RPMI7951 (cell line): ENCODE data around the gene CDK12. TPM values are rescaled to one million over a fixed set of nuclear protein-coding genes. Genes with fewer than 3 reads are reported as not detected.
"Not testable (repeated sequence)": the region's sequence is repeated elsewhere in the genome, so short reads cannot be mapped to it uniquely, and the experiment has no call there.

Experiments used
- DNase-seq: peaks from one replicate; pipeline ENCODE4 v3.0.0-alpha.2; 2012; ENCODE audit warnings: low read depth
- total RNA-seq: library from RNA; depleted of rRNA; stranded (reverse); fragments of >200 nt; shearing (Covaris generic); gene quantifications from 2 replicates; pipeline ENCODE4 v1.2.3, GENCODE V29; 2014; rRNA removed

The CDK12 gene
- total RNA-seq = 15.6 and 20.8 TPM in 2 replicates

DNA sequence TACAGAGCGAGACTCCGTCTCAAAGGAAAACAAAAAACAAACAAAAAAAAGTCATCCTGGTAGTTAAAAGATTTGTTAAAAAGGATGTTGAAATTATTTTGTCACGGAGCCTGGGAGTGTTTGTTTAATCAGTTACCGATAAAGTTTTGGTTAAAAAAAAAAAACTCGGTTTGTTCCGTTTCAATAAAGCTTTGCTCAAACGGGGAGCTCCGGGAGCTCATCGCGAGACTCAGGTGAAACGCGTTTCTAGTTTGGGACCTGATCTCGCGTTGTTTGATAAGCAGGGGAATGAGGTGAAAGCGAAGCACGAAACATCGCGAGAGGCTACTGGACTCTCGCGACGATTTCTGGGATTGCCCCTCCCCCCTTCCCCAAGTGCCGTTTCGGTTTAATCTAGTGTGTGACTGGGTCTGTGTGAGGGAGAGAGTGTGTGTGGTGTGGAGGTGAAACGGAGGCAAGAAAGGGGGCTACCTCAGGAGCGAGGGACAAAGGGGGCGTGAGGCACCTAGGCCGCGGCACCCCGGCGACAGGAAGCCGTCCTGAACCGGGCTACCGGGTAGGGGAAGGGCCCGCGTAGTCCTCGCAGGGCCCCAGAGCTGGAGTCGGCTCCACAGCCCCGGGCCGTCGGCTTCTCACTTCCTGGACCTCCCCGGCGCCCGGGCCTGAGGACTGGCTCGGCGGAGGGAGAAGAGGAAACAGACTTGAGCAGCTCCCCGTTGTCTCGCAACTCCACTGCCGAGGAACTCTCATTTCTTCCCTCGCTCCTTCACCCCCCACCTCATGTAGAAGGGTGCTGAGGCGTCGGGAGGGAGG, at the start of gene CDK12:
CDK12 (plus strand) TSS at position 374 of the 813 bp plus-strand sequence. CDS start 586 bp downstream, outside the sequence.
- DNase-seq = peak; percentile 99

DNA sequence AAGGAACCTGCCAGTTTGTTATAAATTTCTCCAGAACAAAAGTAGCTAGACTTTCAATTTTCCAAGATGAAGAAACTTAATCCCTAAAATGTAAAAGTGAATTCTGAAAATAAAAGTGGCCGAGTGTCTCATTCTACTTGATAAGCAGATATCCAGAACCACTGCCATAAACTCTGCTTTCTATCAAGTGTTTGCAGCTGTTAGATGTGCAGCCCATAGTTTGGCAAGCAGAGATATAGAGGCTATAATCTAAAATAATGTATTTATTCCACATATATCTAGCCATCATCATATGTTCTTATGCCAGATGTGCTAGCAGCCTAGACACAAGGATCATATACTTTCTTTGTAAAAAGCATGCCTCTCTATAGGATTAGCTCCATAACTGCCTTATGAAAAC, 45.1 kb upstream of the CDK12 start:
- no peak for DNase-seq

DNA sequence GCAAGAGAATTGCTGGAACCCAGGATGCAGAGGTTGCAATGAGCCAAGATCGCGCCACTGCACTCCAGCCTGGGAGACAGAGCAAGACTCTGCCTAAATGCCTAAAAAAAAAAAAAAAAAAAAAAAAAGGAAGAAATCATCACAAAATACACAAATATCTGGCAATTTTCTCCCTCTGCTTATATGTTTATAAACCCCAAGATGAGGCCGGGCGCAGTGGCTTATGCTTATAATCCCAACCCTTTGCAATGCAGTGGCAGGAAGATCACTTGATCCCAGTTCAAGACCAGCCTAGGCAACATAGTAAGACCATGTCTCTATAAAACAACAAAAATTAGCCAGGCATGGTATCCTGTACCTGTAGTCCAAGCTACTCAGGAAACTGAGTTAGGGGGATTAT, 31.7 kb upstream of the CDK12 start:
- no peak for DNase-seq

GRCh38 chr17:39439868-39440267, 21.4 kb upstream of the CDK12 start:
- not testable (repeated sequence) for DNase-seq

- DNase-seq = no peak
Observed at GRCh38 chr17:39443326-39443725, 18.0 kb upstream of the CDK12 start.

GRCh38 chr17:39447561-39447960, 13.7 kb upstream of the CDK12 start:
- DNase-seq = no peak

DNA sequence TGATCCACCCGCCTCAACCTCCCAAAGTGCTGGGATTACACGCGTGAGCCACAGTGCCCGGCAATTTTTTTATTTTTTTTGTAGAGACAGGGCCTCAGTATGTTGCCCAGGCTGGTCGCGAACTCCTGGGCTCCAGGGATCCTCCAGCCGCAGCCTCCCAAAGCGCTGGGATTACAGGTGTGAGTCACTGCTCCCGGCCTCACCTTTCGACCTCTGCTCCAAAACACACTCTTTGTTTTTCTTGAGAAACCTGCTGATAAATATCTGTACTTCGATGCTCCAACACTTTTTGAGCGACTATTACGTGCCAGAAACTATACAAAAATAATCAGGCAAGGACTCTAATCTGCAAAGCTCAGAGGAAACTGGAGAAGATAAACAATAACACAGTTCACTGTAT, 11.2 kb upstream of the CDK12 start:
- DNase-seq = no peak

DNA sequence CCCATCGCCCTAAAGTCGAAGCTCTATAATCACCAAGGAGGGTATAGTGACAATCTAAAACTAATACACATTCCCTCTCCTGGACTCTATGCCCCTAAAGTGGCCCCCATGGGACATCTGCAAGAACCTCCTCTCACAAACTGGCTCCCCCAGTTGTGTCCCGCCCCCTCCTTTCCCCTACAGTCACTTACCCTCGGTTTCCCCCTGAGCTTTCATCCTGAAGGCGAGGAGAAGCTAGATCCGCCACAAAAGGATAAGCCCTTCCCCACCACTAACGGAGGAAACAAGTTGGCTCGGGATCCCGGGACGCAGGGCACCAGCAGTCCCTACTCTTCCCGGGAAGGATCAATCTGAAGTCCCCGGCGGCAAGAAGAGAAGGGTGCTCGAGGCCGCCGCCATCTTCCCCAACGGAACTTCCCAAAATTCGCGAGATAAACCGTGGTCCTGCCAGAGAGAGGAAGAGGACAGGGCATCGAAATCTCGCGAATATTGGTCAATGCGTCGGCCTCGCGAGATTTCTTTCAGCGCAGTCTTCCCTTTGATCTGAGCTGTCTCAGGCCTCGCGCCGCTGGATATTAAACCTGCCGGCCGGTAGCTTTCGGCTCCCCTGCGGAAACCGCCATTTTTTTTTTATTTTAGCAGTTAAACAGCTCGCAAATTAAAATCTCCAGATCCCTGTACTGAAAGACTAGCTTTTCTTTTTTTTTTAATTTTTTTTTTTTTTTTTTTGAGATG, 10.3 kb upstream of the CDK12 start, which contains the start of gene MED1:
MED1 (minus strand) TSS at position 417 of the 735 bp plus-strand sequence; CDS start at position 216, 201 bp downstream.
- DNase-seq = peak; percentile 98

DNA sequence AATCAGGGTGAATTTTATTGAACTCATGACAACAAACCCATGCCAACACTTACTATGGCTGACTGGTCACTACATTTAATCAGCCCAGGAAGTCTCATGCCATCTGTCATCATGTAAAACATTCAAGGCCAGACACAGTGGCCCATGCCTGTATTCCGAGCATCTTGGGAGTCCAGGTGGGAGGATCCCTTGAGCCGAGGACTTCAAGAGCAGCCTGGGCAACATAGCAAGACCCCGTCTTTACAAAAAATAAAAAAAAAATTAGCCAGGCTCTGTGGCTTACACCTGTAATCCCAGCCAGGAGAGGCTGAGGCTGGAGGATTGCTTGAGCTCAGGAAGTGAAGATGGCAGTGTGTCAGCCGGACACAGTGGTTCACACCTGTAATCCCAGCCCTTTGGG, 5.4 kb upstream of the CDK12 start:
- no peak for DNase-seq

DNA sequence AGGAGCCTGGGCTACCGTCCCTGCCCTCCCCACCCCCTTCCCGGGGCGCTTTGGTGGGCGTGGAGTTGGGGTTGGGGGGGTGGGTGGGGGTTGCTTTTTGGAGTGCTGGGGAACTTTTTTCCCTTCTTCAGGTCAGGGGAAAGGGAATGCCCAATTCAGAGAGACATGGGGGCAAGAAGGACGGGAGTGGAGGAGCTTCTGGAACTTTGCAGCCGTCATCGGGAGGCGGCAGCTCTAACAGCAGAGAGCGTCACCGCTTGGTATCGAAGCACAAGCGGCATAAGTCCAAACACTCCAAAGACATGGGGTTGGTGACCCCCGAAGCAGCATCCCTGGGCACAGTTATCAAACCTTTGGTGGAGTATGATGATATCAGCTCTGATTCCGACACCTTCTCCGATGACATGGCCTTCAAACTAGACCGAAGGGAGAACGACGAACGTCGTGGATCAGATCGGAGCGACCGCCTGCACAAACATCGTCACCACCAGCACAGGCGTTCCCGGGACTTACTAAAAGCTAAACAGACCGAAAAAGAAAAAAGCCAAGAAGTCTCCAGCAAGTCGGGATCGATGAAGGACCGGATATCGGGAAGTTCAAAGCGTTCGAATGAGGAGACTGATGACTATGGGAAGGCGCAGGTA, 762 bp downstream of the CDK12 start:
- no peak for DNase-seq

GRCh38 chr17:39462631-39463375, 1.5 kb downstream of the CDK12 start:
- no peak for DNase-seq

- DNase-seq = not testable (repeated sequence)
Observed at GRCh38 chr17:39464639-39465181, 3.4 kb downstream of the CDK12 start.

GRCh38 chr17:39468610-39469009, 7.3 kb downstream of the CDK12 start:
- DNase-seq = not testable (repeated sequence)

- DNase-seq = no peak
Observed at GRCh38 chr17:39473310-39473709, 12.0 kb downstream of the CDK12 start.

- DNase-seq = not testable (repeated sequence)
Observed at GRCh38 chr17:39479631-39480030, 18.3 kb downstream of the CDK12 start.

DNA sequence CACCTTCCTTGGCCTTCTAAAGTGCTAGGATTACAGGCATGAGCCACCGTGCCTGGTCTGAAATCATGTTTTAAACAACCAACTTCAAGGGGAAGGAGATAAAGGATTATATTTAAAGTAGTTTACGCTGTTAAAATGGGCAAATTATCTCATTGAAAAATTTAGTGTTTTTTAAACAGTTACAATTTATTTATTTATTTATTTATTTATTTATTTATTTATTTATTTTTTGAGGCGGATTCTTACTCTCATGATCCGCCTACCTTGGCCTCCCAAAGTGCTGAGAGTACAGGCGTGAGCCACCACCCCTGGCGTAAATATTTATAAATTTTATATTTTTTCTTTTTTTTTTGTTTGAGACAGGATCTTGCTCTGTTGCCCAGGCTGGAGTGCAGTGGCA, 22.2 kb downstream of the CDK12 start:
- DNase-seq = no peak

- no peak for DNase-seq
Observed at GRCh38 chr17:39484178-39484577, 22.9 kb downstream of the CDK12 start.

- peak; percentile 85 for DNase-seq
Observed at GRCh38 chr17:39485555-39485954, 24.3 kb downstream of the CDK12 start.

- peak; percentile 43 for DNase-seq
Observed at GRCh38 chr17:39486242-39486641, 25.0 kb downstream of the CDK12 start.

DNA sequence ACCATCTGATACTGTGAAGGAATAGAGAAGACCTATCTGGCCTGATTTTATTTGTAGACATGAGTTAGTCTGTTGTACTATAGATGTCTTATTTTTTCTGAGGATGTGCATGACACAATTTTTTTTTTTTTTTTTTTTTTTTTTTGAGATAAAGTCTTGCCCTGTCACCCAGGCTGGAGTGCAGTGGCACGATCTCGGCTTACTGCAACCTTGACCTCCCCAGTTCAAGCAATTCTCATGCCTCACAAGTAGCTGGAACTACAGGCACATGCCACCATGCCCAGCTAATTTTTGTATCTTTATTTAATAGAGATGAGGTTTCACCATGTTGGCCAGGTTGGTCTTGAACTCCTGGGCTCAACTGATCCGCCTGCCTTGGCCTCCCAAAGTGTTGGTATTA, 26.2 kb downstream of the CDK12 start:
- DNase-seq = not testable (repeated sequence)

DNA sequence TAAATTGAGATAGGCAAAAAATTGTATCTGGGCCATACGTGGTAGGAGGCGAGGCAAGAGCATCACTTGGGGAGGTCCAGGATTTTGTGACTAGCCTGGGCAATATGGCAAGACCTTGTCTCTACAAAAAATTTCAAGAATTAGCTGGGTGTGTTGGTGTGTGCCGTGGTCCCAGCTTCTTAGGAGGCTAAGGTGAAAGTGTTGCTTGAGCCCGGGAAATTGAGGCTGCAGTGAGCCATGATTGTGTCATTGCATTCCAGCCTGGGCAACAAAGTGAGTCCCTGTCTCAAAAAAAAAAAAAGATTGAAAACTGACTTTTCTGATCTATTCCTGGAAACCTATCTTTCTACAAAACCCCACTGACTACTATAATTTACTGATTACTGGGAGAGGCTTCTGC, 26.7 kb downstream of the CDK12 start:
- no peak for DNase-seq
